Esophagus (tissue), 2 donors: Measurements from ENCODE around the gene RASA2. TPM values are rescaled to one million over a fixed set of nuclear protein-coding genes. Genes with fewer than 3 reads are reported as not detected.

Experiments used
- H3K27ac ChIP-seq, 2 donors: one replicate each; pipeline ENCODE4 v1.5.1; 2013; ENCODE audit warnings: low read depth in 2 of 2, mild to moderate bottlenecking in 2 of 2, inconsistent platforms in 1 of 2, low read length in 1 of 2, moderate library complexity in 1 of 2
- H3K27me3 ChIP-seq, 2 donors: one replicate each; pipeline ENCODE4 v1.6.1; 2013; ENCODE audit warnings: low read length in 2 of 2, control low read depth in 1 of 2, mild to moderate bottlenecking in 1 of 2; ENCODE audit not compliant: insufficient read depth in 2 of 2, control insufficient read depth in 1 of 2
- H3K36me3 ChIP-seq, 2 donors: one replicate each; pipeline ENCODE4 v1.6.1; 2013; ENCODE audit warnings: low read length in 1 of 2; ENCODE audit not compliant: control insufficient read depth in 2 of 2, insufficient read depth in 2 of 2
- H3K4me1 ChIP-seq, 2 donors: one replicate each; pipeline ENCODE4 v1.6.1; 2013; ENCODE audit warnings: low read length in 1 of 2; ENCODE audit not compliant: control insufficient read depth in 2 of 2, insufficient read depth in 2 of 2
- H3K4me3 ChIP-seq, 2 donors: one replicate each; pipeline ENCODE4 v1.5.1; 2013; ENCODE audit warnings: low read length in 2 of 2, mild to moderate bottlenecking in 2 of 2, low read depth in 1 of 2, moderate library complexity in 1 of 2
- H3K9me3 ChIP-seq, 2 donors: one replicate each; pipeline ENCODE4 v1.6.1; 2013; ENCODE audit warnings: mild to moderate bottlenecking in 2 of 2, low read depth in 1 of 2, low read length in 1 of 2, moderate library complexity in 1 of 2; ENCODE audit not compliant: control insufficient read depth in 2 of 2, insufficient read depth in 1 of 2
- WGBS, 2 donors: extraction: QIAGEN DNeasy Blood & Tissue Kit; methylation state at CpG; one replicate each; pipeline ENCODE4 v1.1.7; 2013; 5-methylcytosine and 5-hydroxymethylcytosine counted together
- polyA plus RNA-seq, 2 donors: library from polyadenylated mRNA; stranded (reverse); fragments of 200-250 nt; gene quantifications; one replicate each; pipeline ENCODE4 v1.2.3, GENCODE V29; 2013
- donor health status: healthy with polysubstance abuse.
- donor health status: Bipolar disorder and iron deficiency.

RASA2 gene
- polyA plus RNA-seq, 2 donors, result 4.0 to 6.9 TPM

DNA sequence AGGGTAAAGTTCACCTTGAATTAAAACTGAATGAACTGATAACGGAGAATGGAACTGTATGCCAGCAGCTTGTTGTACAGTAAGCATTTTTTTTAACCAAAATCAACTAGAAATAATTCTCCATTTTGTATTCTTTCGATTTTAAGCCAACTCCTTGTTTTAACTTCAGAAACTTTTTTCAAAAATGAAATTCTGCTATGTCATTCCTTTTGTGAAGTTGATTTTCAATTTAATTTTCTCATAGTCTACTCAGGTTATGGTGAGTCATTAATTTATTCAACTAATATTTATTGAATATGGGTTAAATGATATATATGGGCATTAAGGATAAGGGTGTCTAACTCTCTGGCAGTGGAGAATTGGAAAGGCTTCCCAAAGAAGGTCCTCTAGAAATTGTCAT lies 53.7 kb downstream of the RASA2 start:
- Histone ChIP-seq H3K4me1 (no peaks in the 10 kb centered on the region), H3K4me3 (no peak overlapping the region), H3K9me3 (no peaks in the 10 kb centered on the region), H3K27me3 (no peaks in the 10 kb centered on the region), H3K27ac (no peak overlapping the region), H3K36me3 (no peaks in the 10 kb centered on the region)
- 82 to 92% methylated on average over 2 of the region's 2 CpGs for WGBS, 2 donors

DNA sequence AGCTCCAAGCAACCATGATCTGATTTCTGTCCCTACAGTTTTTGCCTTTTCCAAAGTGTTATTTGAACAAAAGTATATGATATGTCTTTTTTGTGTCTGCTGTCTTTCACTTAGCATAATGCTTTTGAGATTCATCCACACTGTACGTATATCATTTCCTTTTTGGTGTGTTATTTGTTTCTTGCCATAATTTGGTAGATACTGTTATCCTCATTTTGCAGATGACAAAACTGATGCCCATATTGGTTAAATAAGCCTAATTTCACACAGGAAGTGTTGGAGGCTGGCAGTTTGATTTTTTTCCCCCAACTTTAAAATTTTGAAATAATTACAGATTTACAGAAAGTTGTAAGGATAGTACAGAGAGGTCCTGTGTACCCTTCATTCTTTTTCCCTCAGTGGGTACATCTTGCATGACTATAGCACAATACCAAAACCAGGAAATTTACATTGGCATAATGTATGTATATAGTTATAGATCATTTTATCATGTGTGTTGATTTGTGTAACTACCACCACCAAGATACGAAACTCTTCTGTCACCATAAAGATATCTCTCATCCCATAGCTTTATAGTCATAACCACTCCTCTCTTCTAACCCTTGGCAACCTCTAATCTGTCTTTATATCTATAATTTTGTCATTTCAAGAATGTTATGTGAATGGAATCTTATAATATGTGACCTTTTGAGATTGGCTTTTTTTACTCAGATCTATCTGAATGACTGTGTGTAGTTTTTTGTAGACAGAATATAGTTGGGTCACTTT lies 55.6 kb downstream of the RASA2 start:
- H3K9me3 ChIP-seq, result no peaks in the 10 kb centered on the region
- H3K27ac ChIP-seq, result no peak overlapping the region
- WGBS, 2 donors, result 87 to 91% methylated on average over 2 of the region's 2 CpGs
- H3K27me3 ChIP-seq, result no peaks in the 10 kb centered on the region
- no peaks in the 10 kb centered on the region for H3K36me3 ChIP-seq
- H3K4me1 ChIP-seq, result no peaks in the 10 kb centered on the region
- H3K4me3 ChIP-seq, result no peak overlapping the region

DNA sequence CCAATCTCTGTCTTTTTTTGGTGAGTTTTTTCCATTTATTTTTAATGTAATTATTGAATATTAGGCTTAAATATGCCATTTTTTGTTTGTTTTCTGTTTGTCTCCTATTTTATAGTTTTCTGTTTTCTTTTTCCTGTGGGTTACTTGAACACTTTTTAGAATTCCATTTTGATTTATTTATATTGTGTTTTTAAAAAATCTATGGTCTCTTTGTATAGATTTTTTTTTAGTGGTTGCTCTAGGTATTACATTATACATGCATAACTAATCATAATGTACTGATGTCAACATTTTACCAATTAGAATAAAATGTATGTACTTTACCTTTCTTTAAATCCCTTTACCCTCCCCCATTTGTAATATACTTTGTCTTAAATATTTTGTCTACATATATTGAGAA lies 56.2 kb downstream of the RASA2 start:
- no peaks in the 10 kb centered on the region for H3K27me3 ChIP-seq
- no peaks in the 10 kb centered on the region for H3K36me3 ChIP-seq
- H3K4me3 ChIP-seq, result no peak overlapping the region
- no peaks in the 10 kb centered on the region for H3K4me1 ChIP-seq
- H3K9me3 ChIP-seq, result no peaks in the 10 kb centered on the region
- no peak overlapping the region for H3K27ac ChIP-seq

DNA sequence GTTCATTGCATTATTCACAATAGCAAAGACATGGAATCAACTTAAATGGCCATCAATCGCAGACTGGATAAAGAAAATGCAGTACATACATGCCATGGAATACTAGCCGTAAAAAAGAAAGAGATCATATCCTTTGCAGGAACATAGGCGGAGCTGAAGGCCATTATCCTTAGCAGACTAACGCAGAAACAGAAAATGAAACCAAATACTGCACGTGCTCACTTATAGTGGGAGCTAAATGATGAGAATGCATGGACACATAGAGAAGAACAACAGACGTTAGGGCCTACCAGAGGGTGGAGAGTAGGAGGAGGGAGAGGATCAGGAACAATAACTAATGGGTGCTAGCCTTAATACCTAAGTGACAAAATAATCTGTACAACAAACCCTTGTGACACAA lies 57.9 kb downstream of the RASA2 start:
- no peaks in the 10 kb centered on the region for H3K9me3 ChIP-seq
- H3K4me3 ChIP-seq, result no peak overlapping the region
- no peaks in the 10 kb centered on the region for H3K4me1 ChIP-seq
- 69 to 82% methylated on average over 6 of the region's 6 CpGs for WGBS, 2 donors
- no peak overlapping the region for H3K27ac ChIP-seq
- H3K36me3 ChIP-seq, result no peaks in the 10 kb centered on the region
- H3K27me3 ChIP-seq, result no peaks in the 10 kb centered on the region

DNA sequence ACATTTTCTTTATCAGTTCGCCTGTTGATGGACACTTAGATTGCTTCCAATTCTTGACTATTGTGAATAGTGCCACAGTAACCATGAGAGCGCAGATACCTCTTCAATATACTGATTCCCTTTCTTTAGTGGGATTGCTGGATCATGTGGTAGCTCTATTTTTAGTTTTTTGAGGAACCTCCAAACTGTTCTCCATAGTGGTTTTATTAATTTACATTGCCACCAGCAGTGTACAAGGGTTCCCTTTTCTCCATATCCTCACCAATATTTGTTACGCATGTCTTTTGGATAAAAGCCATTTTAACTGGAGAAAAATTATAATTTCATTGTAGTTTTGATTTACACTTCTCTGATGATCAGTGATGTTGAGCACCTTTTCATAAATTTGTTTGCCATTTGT lies 59.3 kb downstream of the RASA2 start:
- no peaks in the 10 kb centered on the region for H3K27me3 ChIP-seq
- H3K36me3 ChIP-seq, result peaks cover 0 to 2% of the 10 kb centered on the region in 2 donors
- H3K27ac ChIP-seq, result no peak overlapping the region
- WGBS, 2 donors, result 95 to 97% methylated on average over 3 of the region's 3 CpGs
- no peaks in the 10 kb centered on the region for H3K4me1 ChIP-seq
- H3K9me3 ChIP-seq, result no peaks in the 10 kb centered on the region
- no peak overlapping the region for H3K4me3 ChIP-seq

DNA sequence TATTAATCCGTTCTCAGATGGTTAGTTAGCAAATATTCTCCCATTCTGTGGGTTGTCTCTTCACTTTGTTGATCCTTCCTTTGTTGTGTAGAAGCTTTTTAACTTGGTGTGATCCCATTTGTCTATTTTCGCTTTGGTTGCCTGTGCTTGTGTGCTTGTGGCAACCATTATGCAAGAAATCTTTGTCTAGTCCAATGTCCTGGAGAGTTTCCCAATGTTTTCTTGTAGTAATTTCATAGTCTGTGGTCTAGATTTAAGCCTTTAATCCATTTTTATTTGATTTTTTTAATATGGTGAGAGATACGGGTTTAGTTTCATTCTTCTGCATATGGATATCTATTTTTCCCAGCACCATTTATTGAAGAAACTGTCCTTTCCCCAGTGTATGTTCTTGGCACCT lies 59.8 kb downstream of the RASA2 start:
- Histone ChIP-seq H3K36me3 (peaks cover 0 to 2% of the 10 kb centered on the region in 2 donors), H3K4me3 (no peak overlapping the region), H3K9me3 (no peaks in the 10 kb centered on the region), H3K27me3 (no peaks in the 10 kb centered on the region), H3K4me1 (no peaks in the 10 kb centered on the region), H3K27ac (no peak overlapping the region)
- 92 to 94% methylated on average over 3 of the region's 3 CpGs for WGBS, 2 donors

DNA sequence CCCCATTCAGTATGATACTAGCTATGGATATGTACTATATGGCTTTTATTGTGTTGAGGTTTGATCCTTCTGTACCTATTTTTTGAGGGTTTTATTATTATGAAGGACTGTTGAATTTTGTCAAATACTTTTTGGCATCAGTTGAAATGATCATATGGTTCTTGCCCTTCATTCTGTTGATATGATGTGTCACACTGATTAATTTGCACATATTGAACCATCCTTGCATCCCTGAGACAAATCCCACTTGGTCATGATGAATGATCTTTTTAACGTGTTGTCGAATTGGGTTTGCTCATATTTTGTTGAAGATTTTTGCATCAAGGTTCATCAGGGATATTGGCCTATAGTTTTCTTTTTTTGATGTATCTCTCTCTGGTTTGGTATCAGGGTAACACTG lies 61.0 kb downstream of the RASA2 start:
- Histone ChIP-seq H3K36me3 (peaks cover 0 to 2% of the 10 kb centered on the region in 2 donors), H3K4me3 (no peak overlapping the region), H3K9me3 (no peaks in the 10 kb centered on the region), H3K27ac (no peak overlapping the region), H3K4me1 (no peaks in the 10 kb centered on the region), H3K27me3 (no peaks in the 10 kb centered on the region)
- WGBS, 2 donors, result 97 to 98% methylated on average over 2 of the region's 2 CpGs

DNA sequence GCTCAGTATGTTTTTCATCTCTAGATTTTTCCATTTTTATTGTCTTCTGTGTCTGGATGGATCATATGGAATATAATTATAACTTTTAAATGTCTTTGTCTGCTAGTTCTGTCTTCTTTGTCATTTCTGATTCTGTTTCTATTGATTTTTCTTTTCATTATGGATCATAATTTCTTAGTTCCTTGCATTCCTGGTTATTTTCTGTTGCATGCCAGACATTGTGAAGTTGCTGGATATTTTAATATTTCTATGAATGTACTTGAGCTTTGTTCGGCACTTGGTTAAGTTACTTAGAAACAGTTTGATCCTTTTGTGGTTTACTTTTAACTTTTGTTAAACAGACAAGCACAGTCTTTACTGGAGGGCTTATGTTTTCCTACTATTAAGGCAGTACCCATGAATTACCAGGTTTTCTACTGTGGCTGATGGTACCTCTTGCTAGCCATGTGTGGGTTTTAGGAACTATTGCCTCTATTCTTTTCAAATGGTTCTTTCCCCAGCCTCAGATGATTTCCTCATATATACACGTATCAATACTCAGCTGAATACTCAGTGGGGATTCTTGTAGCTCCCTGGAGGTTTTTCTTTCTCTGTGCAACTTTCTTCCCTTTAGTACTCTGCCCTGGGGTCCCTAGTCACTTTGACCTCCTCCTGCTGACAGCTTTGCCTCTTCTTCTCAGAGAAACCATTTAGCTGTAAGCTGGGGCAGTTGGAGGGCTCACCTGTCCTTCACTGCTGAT lies 64.3 kb downstream of the RASA2 start:
- H3K27ac ChIP-seq, result no peak overlapping the region
- no peaks in the 10 kb centered on the region for H3K27me3 ChIP-seq
- H3K4me3 ChIP-seq, result no peak overlapping the region
- H3K9me3 ChIP-seq, result no peaks in the 10 kb centered on the region
- WGBS, 2 donors, result 92 to 95% methylated on average over 2 of the region's 2 CpGs
- peaks cover 2% of the 10 kb centered on the region in 2 donors for H3K36me3 ChIP-seq
- no peaks in the 10 kb centered on the region for H3K4me1 ChIP-seq

DNA sequence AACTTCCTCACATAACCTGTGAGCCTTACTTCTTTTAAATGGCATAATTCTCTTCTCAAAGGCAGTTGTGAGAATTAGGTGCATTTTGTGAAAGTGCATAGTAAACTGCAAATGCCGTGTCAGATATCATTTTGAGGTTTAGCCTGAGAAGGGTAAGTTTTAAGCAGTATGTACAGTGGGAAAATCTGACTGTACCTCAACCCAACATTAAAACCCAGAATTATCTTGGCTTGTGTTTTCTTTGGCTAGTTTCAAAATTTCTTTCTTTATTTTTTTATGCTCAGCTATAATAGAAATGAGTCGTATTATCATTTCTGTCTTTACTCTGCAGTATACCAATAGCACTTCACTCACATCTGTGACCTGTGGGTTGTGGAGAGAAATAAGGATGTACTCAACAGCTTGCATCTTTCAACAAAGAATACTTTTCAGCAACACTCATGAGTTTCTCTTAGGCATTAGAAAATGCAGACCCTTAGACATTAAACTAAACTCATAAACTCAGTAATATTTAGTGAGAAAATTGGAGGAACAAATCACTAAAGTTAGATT lies 65.7 kb downstream of the RASA2 start:
- Histone ChIP-seq H3K27me3 (no peaks in the 10 kb centered on the region), H3K36me3 (peaks cover 2 to 3% of the 10 kb centered on the region in 2 donors), H3K9me3 (no peaks in the 10 kb centered on the region), H3K27ac (no peak overlapping the region), H3K4me1 (no peaks in the 10 kb centered on the region), H3K4me3 (no peak overlapping the region)
- WGBS, 2 donors, result 71 to 76% methylated on average over 2 of the region's 2 CpGs
